ENCODE data around the gene EGFL7. TPM values are rescaled to one million over a fixed set of nuclear protein-coding genes. Genes with fewer than 3 reads are reported as not detected.

Gene EGFL7
- total and polyA plus RNA-seq, 10 of the 15 experiments (the other 5 are each of a cell fraction or from before 2014, with no cell fraction given) = 0.06 to 0.46 (median 0.19) TPM; not detected in 5

- H3K4me1 ChIP-seq (ENCODE audit: control insufficient read depth, insufficient read depth, low read length) = peaks cover 22% of the 10 kb centered on the region
Measured at GRCh38 chr9:136619742-136620440, 42.8 kb upstream of the EGFL7 start.

GRCh38 chr9:136620441-136621018, 42.2 kb upstream of the EGFL7 start:
- Histone ChIP-seq H4K20me1 (ENCODE audit: control insufficient read depth, insufficient read depth) (no peaks in the 10 kb centered on the region), H3K9ac (ENCODE audit: control insufficient read depth, insufficient read depth, low read length) (no peak overlapping the region), H3K27me3 (replicated peaks in 1 of 2; ENCODE audit: control insufficient read depth in 2 of 2, insufficient read depth in 2 of 2, low read length in 1 of 2) (no peaks in the 10 kb centered on the region), H3K79me2 (ENCODE audit: control insufficient read depth, insufficient read depth, low read length) (no peaks in the 10 kb centered on the region), H3K4me2 (ENCODE audit: control insufficient read depth, insufficient read depth) (no peak overlapping the region), H3K27ac (ENCODE audit: control insufficient read depth, insufficient read depth) (no peak overlapping the region), H3K4me1 (ENCODE audit: control insufficient read depth, insufficient read depth, low read length) (peaks cover 22% of the 10 kb centered on the region), H3K36me3 (ENCODE audit: control insufficient read depth in 2 of 2, insufficient read depth in 2 of 2, low read length in 1 of 2) (no peaks in the 10 kb centered on the region), H2AFZ (ENCODE audit: control insufficient read depth, low read depth, low read length) (no peak overlapping the region), H3K9me3 (replicated peaks; ENCODE audit: control insufficient read depth, insufficient read depth, low read length) (no peaks in the 10 kb centered on the region), H3K4me3 (no peak overlapping the region)
- TF ChIP-seq ETV6 (conservative IDR thresholded peaks at IDR 0.05 in 1 of 2, IDR thresholded peaks at IDR 0.05 in 1 of 2; ENCODE audit: borderline replicate concordance in 1 of 2, low read depth in 1 of 2) (no peak), ASH2L (IDR thresholded peaks at IDR 0.05; ENCODE audit: borderline replicate concordance, low read depth) (no peak), HCFC1 (IDR thresholded peaks at IDR 0.05; ENCODE audit: low read length) (no peak), REST (IDR thresholded peaks at IDR 0.05; ENCODE audit: low read depth, low read length) (no peak), MAX (IDR thresholded peaks at IDR 0.05; ENCODE audit: low read depth, low read length) (no peak)
- SMC1A ChIA-PET (ENCODE audit: uncharacterized antibody, unreplicated experiment) = interaction anchor here (1.6 kb wide), 1 partner anchor 80 kb away, joined by 3 read pairs; no protein-coding TSS in a partner anchor
- CTCF ChIA-PET = interaction anchor here (0.6 to 1.4 kb wide), 2 partner anchors 11 to 133 kb away, joined by 3 to 4 read pairs; no protein-coding TSS in a partner anchor
- WGBS (ENCODE audit: insufficient coverage, insufficient replicate concordance, low lambda C conversion rate, missing lambda C conversion rate) = 70% methylated on average over 29 of the region's 29 CpGs
- in situ Hi-C loops (cut with MboI) = no loop called here
- BruUV-seq (replicated peaks) = no TSS peak
- no peak for FAIRE-seq
- DNase-seq (ENCODE audit: low read depth, low spot score) = no peak
- no peak for ATAC-seq
- RAD21 ChIA-PET (ENCODE audit: unreplicated experiment) = no interaction called here
- POLR2A ChIA-PET = no interaction called here
- intact Hi-C loops (cut with micrococcal nuclease; ENCODE audit: unreplicated experiment) = no loop called here

More at GRCh38 chr9:136619742-136620440, 42.8 kb upstream of the EGFL7 start:
- no peaks in the 10 kb centered on the region for H3K79me2 ChIP-seq (ENCODE audit: control insufficient read depth, insufficient read depth, low read length)
- H3K36me3 ChIP-seq (ENCODE audit: control insufficient read depth in 2 of 2, insufficient read depth in 2 of 2, low read length in 1 of 2) = no peaks in the 10 kb centered on the region
- no peak for ATAC-seq
- BruUV-seq (replicated peaks) = no TSS peak
- H3K27me3 ChIP-seq (replicated peaks in 1 of 2; ENCODE audit: control insufficient read depth in 2 of 2, insufficient read depth in 2 of 2, low read length in 1 of 2) = no peaks in the 10 kb centered on the region
- H3K9me3 ChIP-seq (replicated peaks; ENCODE audit: control insufficient read depth, insufficient read depth, low read length) = no peaks in the 10 kb centered on the region
- H4K20me1 ChIP-seq (ENCODE audit: control insufficient read depth, insufficient read depth) = no peaks in the 10 kb centered on the region
- H3K4me2 ChIP-seq (ENCODE audit: control insufficient read depth, insufficient read depth) = no peak overlapping the region
- ChIA-PET RAD21 (ENCODE audit: unreplicated experiment) (interaction anchor here (1.0 kb wide), 1 partner anchor 132 kb away, joined by 3 read pairs; no protein-coding TSS in a partner anchor), SMC1A (ENCODE audit: uncharacterized antibody, unreplicated experiment) (interaction anchor here (1.1 to 1.6 kb wide), 2 partner anchors 79 to 81 kb away, joined by 3 to 4 read pairs; no protein-coding TSS in a partner anchor), CTCF (interaction anchor here (0.6 to 1.4 kb wide), 5 partner anchors 12 to 134 kb away, joined by 3 to 4 read pairs (median 3); no protein-coding TSS in a partner anchor), POLR2A (no interaction called here)
- 20% methylated on average over 26 of the region's 26 CpGs for WGBS (ENCODE audit: insufficient coverage, insufficient replicate concordance, low lambda C conversion rate, missing lambda C conversion rate)
- intact Hi-C loops (cut with micrococcal nuclease; ENCODE audit: unreplicated experiment) = no loop called here
- in situ Hi-C loops (cut with MboI) = no loop called here
- H2AFZ ChIP-seq (ENCODE audit: control insufficient read depth, low read depth, low read length) = no peak overlapping the region
- no peak overlapping the region for H3K4me3 ChIP-seq
- H3K27ac ChIP-seq (ENCODE audit: control insufficient read depth, insufficient read depth) = no peak overlapping the region
- H3K9ac ChIP-seq (ENCODE audit: control insufficient read depth, insufficient read depth, low read length) = no peak overlapping the region
- no peak for DNase-seq (ENCODE audit: low read depth, low spot score)
- no peak for FAIRE-seq
- TF ChIP-seq RCOR1 (conservative IDR thresholded peaks at IDR 0.05; ENCODE audit: low read depth, low read length) (no peak), BHLHE40 (IDR thresholded peaks at IDR 0.05; ENCODE audit: borderline replicate concordance in 1 of 2, low read depth in 2 of 2, low read length in 1 of 2) (peak in 1 of 2 experiments; percentile 22; a peak in 1 of 4 replicates)

All from GM12878 (cell line).